ENCODE data around the gene LRRC23. TPM values are rescaled to one million over a fixed set of nuclear protein-coding genes. Genes with fewer than 3 reads are reported as not detected.

LRRC23 gene
- total RNA-seq, 3 donors from 2014 or later: 7.4 to 15.4 (median 10.8) TPM

DNA sequence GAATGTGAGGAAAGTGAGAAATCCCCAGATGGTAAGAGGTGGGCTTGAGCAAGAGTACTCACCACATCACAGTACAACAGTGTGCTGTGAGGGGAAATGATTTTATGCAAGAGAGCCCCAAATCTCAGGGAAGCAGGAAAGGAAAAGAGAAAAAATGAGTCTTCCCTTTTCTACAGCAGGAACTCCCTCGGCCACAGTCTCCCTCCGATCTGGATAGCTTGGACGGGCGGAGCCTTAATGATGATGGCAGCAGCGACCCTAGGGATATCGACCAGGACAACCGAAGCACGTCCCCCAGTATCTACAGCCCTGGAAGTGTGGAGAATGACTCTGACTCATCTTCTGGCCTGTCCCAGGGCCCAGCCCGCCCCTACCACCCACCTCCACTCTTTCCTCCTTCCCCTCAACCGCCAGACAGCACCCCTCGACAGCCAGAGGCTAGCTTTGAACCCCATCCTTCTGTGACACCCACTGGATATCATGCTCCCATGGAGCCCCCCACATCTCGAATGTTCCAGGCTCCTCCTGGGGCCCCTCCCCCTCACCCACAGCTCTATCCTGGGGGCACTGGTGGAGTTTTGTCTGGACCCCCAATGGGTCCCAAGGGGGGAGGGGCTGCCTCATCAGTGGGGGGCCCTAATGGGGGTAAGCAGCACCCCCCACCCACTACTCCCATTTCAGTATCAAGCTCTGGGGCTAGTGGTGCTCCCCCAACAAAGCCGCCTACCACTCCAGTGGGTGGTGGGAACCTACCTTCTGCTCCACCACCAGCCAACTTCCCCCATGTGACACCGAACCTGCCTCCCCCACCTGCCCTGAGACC lies 31.0 kb downstream of the LRRC23 start:
- peaks cover 8 to 46% of the 10 kb centered on the region in 2 donors for H3K4me1 ChIP-seq
- H3K9me3 ChIP-seq: no peaks in the 10 kb centered on the region
- H3K27ac ChIP-seq: peak overlapping the region; percentile 96 to 99
- H3K27me3 ChIP-seq: no peaks in the 10 kb centered on the region
- intact Hi-C loops (cut with DNase I; ENCODE audit: low total_unique reads): no loop called here
- no peak overlapping the region for H3K4me3 ChIP-seq
- no peaks in the 10 kb centered on the region for H3K36me3 ChIP-seq
- DNase-seq (ENCODE audit: low spot score in 2 of 2): no peak
- TF ChIP-seq POLR2A (IDR thresholded peaks at IDR 0.05): no peak
- TF ChIP-seq CTCF (IDR thresholded peaks at IDR 0.05): no peak
- TF ChIP-seq POLR2AphosphoS5 (IDR thresholded peaks at IDR 0.05): no peak

DNA sequence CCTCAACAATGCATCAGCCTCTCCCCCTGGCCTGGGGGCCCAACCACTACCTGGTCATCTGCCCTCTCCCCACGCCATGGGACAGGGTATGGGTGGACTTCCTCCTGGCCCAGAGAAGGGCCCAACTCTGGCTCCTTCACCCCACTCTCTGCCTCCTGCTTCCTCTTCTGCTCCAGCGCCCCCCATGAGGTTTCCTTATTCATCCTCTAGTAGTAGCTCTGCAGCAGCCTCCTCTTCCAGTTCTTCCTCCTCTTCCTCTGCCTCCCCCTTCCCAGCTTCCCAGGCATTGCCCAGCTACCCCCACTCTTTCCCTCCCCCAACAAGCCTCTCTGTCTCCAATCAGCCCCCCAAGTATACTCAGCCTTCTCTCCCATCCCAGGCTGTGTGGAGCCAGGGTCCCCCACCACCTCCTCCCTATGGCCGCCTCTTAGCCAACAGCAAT lies 31.6 kb downstream of the LRRC23 start:
- no peaks in the 10 kb centered on the region for H3K9me3 ChIP-seq
- intact Hi-C loops (cut with DNase I; ENCODE audit: low total_unique reads): no loop called here
- DNase-seq (ENCODE audit: low spot score in 2 of 2): no peak
- no peaks in the 10 kb centered on the region for H3K36me3 ChIP-seq
- peak overlapping the region; percentile 96 to 99 for H3K27ac ChIP-seq
- peaks cover 8 to 42% of the 10 kb centered on the region in 2 donors for H3K4me1 ChIP-seq
- no peaks in the 10 kb centered on the region for H3K27me3 ChIP-seq
- TF ChIP-seq POLR2AphosphoS5 (IDR thresholded peaks at IDR 0.05): no peak
- TF ChIP-seq CTCF (IDR thresholded peaks at IDR 0.05): no peak
- no peak for TF ChIP-seq POLR2A (IDR thresholded peaks at IDR 0.05)
- no peak overlapping the region for H3K4me3 ChIP-seq

DNA sequence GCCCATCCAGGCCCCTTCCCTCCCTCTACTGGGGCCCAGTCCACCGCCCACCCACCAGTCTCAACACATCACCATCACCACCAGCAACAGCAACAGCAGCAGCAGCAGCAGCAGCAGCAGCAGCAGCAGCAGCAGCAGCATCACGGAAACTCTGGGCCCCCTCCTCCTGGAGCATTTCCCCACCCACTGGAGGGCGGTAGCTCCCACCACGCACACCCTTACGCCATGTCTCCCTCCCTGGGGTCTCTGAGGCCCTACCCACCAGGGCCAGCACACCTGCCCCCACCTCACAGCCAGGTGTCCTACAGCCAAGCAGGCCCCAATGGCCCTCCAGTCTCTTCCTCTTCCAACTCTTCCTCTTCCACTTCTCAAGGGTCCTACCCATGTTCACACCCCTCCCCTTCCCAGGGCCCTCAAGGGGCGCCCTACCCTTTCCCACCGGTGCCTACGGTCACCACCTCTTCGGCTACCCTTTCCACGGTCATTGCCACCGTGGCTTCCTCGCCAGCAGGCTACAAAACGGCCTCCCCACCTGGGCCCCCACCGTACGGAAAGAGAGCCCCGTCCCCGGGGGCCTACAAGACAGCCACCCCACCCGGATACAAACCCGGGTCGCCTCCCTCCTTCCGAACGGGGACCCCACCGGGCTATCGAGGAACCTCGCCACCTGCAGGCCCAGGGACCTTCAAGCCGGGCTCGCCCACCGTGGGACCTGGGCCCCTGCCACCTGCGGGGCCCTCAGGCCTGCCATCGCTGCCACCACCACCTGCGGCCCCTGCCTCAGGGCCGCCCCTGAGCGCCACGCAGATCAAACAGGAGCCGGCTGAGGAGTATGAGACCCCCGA lies 32.2 kb downstream of the LRRC23 start:
- no peak for DNase-seq (ENCODE audit: low spot score in 2 of 2)
- Histone ChIP-seq H3K27ac (peak overlapping the region; percentile 96 to 99), H3K36me3 (no peaks in the 10 kb centered on the region), H3K4me1 (peaks cover 8 to 42% of the 10 kb centered on the region in 2 donors), H3K9me3 (no peaks in the 10 kb centered on the region), H3K27me3 (no peaks in the 10 kb centered on the region), H3K4me3 (peak overlapping the region; percentile 60 to 69 (median 62))
- no peak for TF ChIP-seq POLR2A (IDR thresholded peaks at IDR 0.05)
- no peak for TF ChIP-seq POLR2AphosphoS5 (IDR thresholded peaks at IDR 0.05)
- no peak for TF ChIP-seq CTCF (IDR thresholded peaks at IDR 0.05)
- intact Hi-C loops (cut with DNase I; ENCODE audit: low total_unique reads): no loop called here

- intact Hi-C loops (cut with DNase I; ENCODE audit: low total_unique reads): no loop called here
- Histone ChIP-seq H3K4me3 (peak overlapping the region; percentile 60 to 69 (median 62)), H3K27ac (peak overlapping the region; percentile 96 to 99), H3K27me3 (no peaks in the 10 kb centered on the region), H3K9me3 (no peaks in the 10 kb centered on the region), H3K36me3 (no peaks in the 10 kb centered on the region), H3K4me1 (peaks cover 11 to 34% of the 10 kb centered on the region in 2 donors)
- peak; percentile 92 to 95 for DNase-seq (ENCODE audit: low spot score in 2 of 2)
- TF ChIP-seq POLR2A (IDR thresholded peaks at IDR 0.05) (peak; percentile 54), POLR2AphosphoS5 (IDR thresholded peaks at IDR 0.05) (peak; percentile 96 to 99 (median 97)), CTCF (IDR thresholded peaks at IDR 0.05) (peak; percentile 96 to 97 (median 96))
Observed at GRCh38 chr12:6937481-6938352, 33.1 kb downstream of the LRRC23 start.

All from breast epithelium (tissue), 4 donors.